A673 (cell line): ENCODE results near the gene LRRC74A. TPM values are rescaled to one million over a fixed set of nuclear protein-coding genes. Genes with fewer than 3 reads are reported as not detected.

ENCODE experiments used
- BruUV-seq: library from RNA; stranded (reverse); fragments of 400-500 nt; replicated peaks from 2 replicates; lab custom pipeline; 2021; lab: Mats Ljungman, UMichigan
- CTCF ChIA-PET: fragments of 300-600 bp; sonication (Branson Sonifier 250); formaldehyde crosslinking; loops from one replicate; lab custom pipeline; 2022; ENCODE audit warnings: antibody characterized with exemption; lab: Charles Lee
- POLR2A ChIA-PET: fragments of 300-600 bp; sonication (Branson Sonifier 250); formaldehyde crosslinking; loops from one replicate; lab custom pipeline; 2022; ENCODE audit warnings: antibody characterized with exemption; ENCODE audit not compliant: low non-redundant PET; lab: Charles Lee
- DNase-seq: peaks from one replicate; pipeline ENCODE4 v3.0.0-alpha.2; 2015; ENCODE audit warnings: low spot score
- H3K27ac ChIP-seq: fragments of 200-600 bp; sonication (generic); 2 replicates; pipeline ENCODE4 v1.5.1; 2016; ENCODE audit warnings: mixed run types, low read depth, mild to moderate bottlenecking, mixed read lengths, antibody characterized with exemption, low read length; ENCODE audit not compliant: poor library complexity, severe bottlenecking
- H3K27me3 ChIP-seq: fragments of 200-600 bp; sonication (generic); replicated peaks from 2 replicates; pipeline ENCODE4 v1.6.1; 2017; ENCODE audit warnings: mixed run types, low read depth, mild to moderate bottlenecking, mixed read lengths, antibody characterized with exemption, low read length; ENCODE audit not compliant: insufficient read depth, poor library complexity
- H3K36me3 ChIP-seq: fragments of 200-600 bp; sonication (generic); 2 replicates; pipeline ENCODE4 v1.6.1; 2016; ENCODE audit warnings: mixed run types, mild to moderate bottlenecking, mixed read lengths, antibody characterized with exemption, low read length; ENCODE audit not compliant: insufficient read depth, poor library complexity, severe bottlenecking
- H3K4me1 ChIP-seq: fragments of 200-600 bp; sonication (generic); 2 replicates; pipeline ENCODE4 v1.6.1; 2017; ENCODE audit warnings: mixed run types, mild to moderate bottlenecking, mixed read lengths, antibody characterized with exemption, low read length; ENCODE audit not compliant: insufficient read depth, poor library complexity, severe bottlenecking
- H3K4me3 ChIP-seq: fragments of 200-600 bp; sonication (generic); 2 replicates; pipeline ENCODE4 v1.5.1; 2016; ENCODE audit warnings: low read depth, mixed run types, mild to moderate bottlenecking, mixed read lengths, low read length; ENCODE audit not compliant: poor library complexity, severe bottlenecking
- H3K9me3 ChIP-seq: fragments of 200-600 bp; sonication (generic); 2 replicates; pipeline ENCODE4 v1.6.1; 2016; ENCODE audit warnings: mixed run types, low read depth, mild to moderate bottlenecking, mixed read lengths, antibody characterized with exemption, low read length; ENCODE audit not compliant: poor library complexity, severe bottlenecking
- CTCF ChIP-seq: fragments of 300-800, 200-600 bp; sonication (generic); conservative IDR thresholded peaks from 2 replicates; pipeline ENCODE4 v1.5.1; 2017; ENCODE audit warnings: low read depth, mild to moderate bottlenecking, antibody characterized with exemption, low read length, moderate library complexity, mixed read lengths
- EZH2 ChIP-seq: fragments of 200-600 bp; sonication (generic); IDR thresholded peaks from 2 replicates; pipeline ENCODE4 v1.6.1; 2017; ENCODE audit warnings: borderline replicate concordance, low read depth, mild to moderate bottlenecking, mixed read lengths, antibody characterized with exemption, low read length; ENCODE audit not compliant: poor library complexity, severe bottlenecking
- intact Hi-C: fragments of 100-400 bp; cut with micrococcal nuclease; formaldehyde crosslinking; loops from one replicate; pipeline ENCODE4 v1.10.0; 2022; ENCODE audit not compliant: unreplicated experiment
- total RNA-seq: library from RNA; stranded (reverse); gene quantifications from 2 replicates; pipeline ENCODE4 v1.2.3, GENCODE V29; 2021

LRRC74A gene
- total RNA-seq, 1 experiment from 2014 or later = not detected

- Histone ChIP-seq H3K27me3 (no peaks in the 10 kb centered on the region), H3K36me3 (no peaks in the 10 kb centered on the region), H3K4me1 (no peaks in the 10 kb centered on the region), H3K9me3 (no peaks in the 10 kb centered on the region), H3K4me3 (no peak overlapping the region), H3K27ac (no peak overlapping the region)
- CTCF ChIA-PET = no interaction called here
- POLR2A ChIA-PET = no interaction called here
- no peak for DNase-seq
- BruUV-seq = no TSS peak
- intact Hi-C loops = no loop called here
- TF ChIP-seq EZH2 (no peak), CTCF (no peak)
These were observed 45.8 kb upstream of the LRRC74A start for GRCh38 chr14:76780360-76780759.

- intact Hi-C loops = no loop called here
- no peak for TF ChIP-seq CTCF
- Histone ChIP-seq H3K36me3 (no peaks in the 10 kb centered on the region), H3K9me3 (no peaks in the 10 kb centered on the region), H3K4me1 (no peaks in the 10 kb centered on the region), H3K4me3 (no peak overlapping the region), H3K27me3 (no peaks in the 10 kb centered on the region), H3K27ac (no peak overlapping the region)
- no peak for DNase-seq
- POLR2A ChIA-PET = no interaction called here
- CTCF ChIA-PET = interaction anchor here (0.5 kb wide), 1 partner anchor 66 kb away, joined by 5 read pairs; no protein-coding TSS in a partner anchor
- no TSS peak for BruUV-seq
These were observed 45.1 kb upstream of the LRRC74A start for GRCh38 chr14:76780875-76781647.

GRCh38 chr14:76781648-76782051 is 44.6 kb upstream of the LRRC74A start:
- ChIA-PET CTCF (no interaction called here), POLR2A (no interaction called here)
- Histone ChIP-seq H3K9me3 (no peaks in the 10 kb centered on the region), H3K4me1 (no peaks in the 10 kb centered on the region), H3K27me3 (no peaks in the 10 kb centered on the region), H3K27ac (no peak overlapping the region), H3K4me3 (no peak overlapping the region), H3K36me3 (no peaks in the 10 kb centered on the region)
- no TSS peak for BruUV-seq
- TF ChIP-seq CTCF = no peak
- no peak for TF ChIP-seq EZH2
- DNase-seq = no peak
- intact Hi-C loops = no loop called here
